DLD1 (cell line): Measurements from ENCODE around the gene CNOT8.
"Not testable (repeated sequence)": the region's sequence is repeated elsewhere in the genome, so short reads cannot be mapped to it uniquely, and the experiment has no call there.

Experiments
- in situ Hi-C: cut with HindIII; loops from 2 replicates; pipeline ENCODE4 v1.10.0; 2017; ENCODE audit warnings: low sequenced_read_pairs

The CNOT8 gene

GRCh38 chr5:154858297-154858971 lies at the start of gene CNOT8:
CNOT8 (plus strand) TSS chr5:154858627; CDS start chr5:154863279, 4,652 bp downstream.
- in situ Hi-C loops, result no loop called here

- in situ Hi-C loops, result no loop called here
These were observed 47.2 kb upstream of the CNOT8 start for GRCh38 chr5:154811239-154811638.

GRCh38 chr5:154811653-154812465 lies 46.6 kb upstream of the CNOT8 start:
- in situ Hi-C loops, result no loop called here

GRCh38 chr5:154813158-154813557 lies 45.3 kb upstream of the CNOT8 start:
- in situ Hi-C loops, result no loop called here

GRCh38 chr5:154813736-154814135 lies 44.7 kb upstream of the CNOT8 start:
- in situ Hi-C loops, result no loop called here

- in situ Hi-C loops, result no loop called here
These were observed 43.4 kb upstream of the CNOT8 start for GRCh38 chr5:154815025-154815424.

- in situ Hi-C loops, result no loop called here
These were observed 42.7 kb upstream of the CNOT8 start for GRCh38 chr5:154815684-154816247.

GRCh38 chr5:154816891-154817492 lies 41.4 kb upstream of the CNOT8 start:
- in situ Hi-C loops, result no loop called here

- in situ Hi-C loops, result no loop called here
These were observed 40.6 kb upstream of the CNOT8 start for GRCh38 chr5:154817815-154818214.

- in situ Hi-C loops, result no loop called here
These were observed 39.8 kb upstream of the CNOT8 start for GRCh38 chr5:154818471-154819116.

GRCh38 chr5:154819546-154819945 lies 38.9 kb upstream of the CNOT8 start:
- in situ Hi-C loops, result no loop called here

- in situ Hi-C loops, result no loop called here
These were observed 38.0 kb upstream of the CNOT8 start for GRCh38 chr5:154820383-154820782.

- in situ Hi-C loops, result not testable (repeated sequence)
These were observed 35.5 kb upstream of the CNOT8 start for GRCh38 chr5:154822896-154823295.

GRCh38 chr5:154823605-154824004 lies 34.8 kb upstream of the CNOT8 start:
- in situ Hi-C loops, result no loop called here

GRCh38 chr5:154824070-154824469 lies 34.4 kb upstream of the CNOT8 start:
- in situ Hi-C loops, result no loop called here

GRCh38 chr5:154829181-154829588 lies 29.2 kb upstream of the CNOT8 start:
- in situ Hi-C loops, result no loop called here

- in situ Hi-C loops, result no loop called here
These were observed 28.7 kb upstream of the CNOT8 start for GRCh38 chr5:154829589-154830218.

- in situ Hi-C loops, result no loop called here
These were observed 28.2 kb upstream of the CNOT8 start for GRCh38 chr5:154830219-154830595.

GRCh38 chr5:154830596-154830995 lies 27.8 kb upstream of the CNOT8 start:
- in situ Hi-C loops, result no loop called here

- in situ Hi-C loops, result no loop called here
These were observed 27.0 kb upstream of the CNOT8 start for GRCh38 chr5:154831451-154831850.

GRCh38 chr5:154832804-154833203 lies 25.6 kb upstream of the CNOT8 start:
- in situ Hi-C loops, result not testable (repeated sequence)
